Mucosa of rectum (tissue), 2 donors: Measurements from ENCODE around the gene PIEZO1.

ENCODE experiments used
- H3K27ac ChIP-seq, 2 donors: one replicate each; pipeline ENCODE4 v1.7.0; 2013; ENCODE audit warnings: inconsistent platforms in 2 of 2, low read depth in 2 of 2, low read length in 2 of 2
- H3K27me3 ChIP-seq, 2 donors: one replicate each; pipeline ENCODE4 v1.7.0; 2013; ENCODE audit warnings: low read length in 2 of 2; ENCODE audit not compliant: control insufficient read depth in 2 of 2, insufficient read depth in 2 of 2
- H3K36me3 ChIP-seq, 2 donors: one replicate each; pipeline ENCODE4 v1.7.0; 2013; ENCODE audit warnings: low read length in 2 of 2; ENCODE audit not compliant: control insufficient read depth in 2 of 2, insufficient read depth in 2 of 2
- H3K4me1 ChIP-seq, 2 donors: one replicate each; pipeline ENCODE4 v1.7.0; 2013; ENCODE audit warnings: low read length in 2 of 2, mild to moderate bottlenecking in 1 of 2; ENCODE audit not compliant: control insufficient read depth in 2 of 2, insufficient read depth in 2 of 2
- H3K4me3 ChIP-seq, 2 donors: one replicate each; pipeline ENCODE4 v1.7.0; 2013; ENCODE audit warnings: low read length in 2 of 2
- H3K9ac ChIP-seq, 2 donors: one replicate each; pipeline ENCODE4 v1.7.0; 2013; ENCODE audit warnings: low read length in 2 of 2, low read depth in 1 of 2, mild to moderate bottlenecking in 1 of 2
- H3K9me3 ChIP-seq, 2 donors: one replicate each; pipeline ENCODE4 v1.7.0; 2013; ENCODE audit warnings: low read length in 2 of 2; ENCODE audit not compliant: control insufficient read depth in 2 of 2
- donor health status: healthy.
- donor health status: Normal muscosa, but diverticular disease.

The PIEZO1 gene

DNA sequence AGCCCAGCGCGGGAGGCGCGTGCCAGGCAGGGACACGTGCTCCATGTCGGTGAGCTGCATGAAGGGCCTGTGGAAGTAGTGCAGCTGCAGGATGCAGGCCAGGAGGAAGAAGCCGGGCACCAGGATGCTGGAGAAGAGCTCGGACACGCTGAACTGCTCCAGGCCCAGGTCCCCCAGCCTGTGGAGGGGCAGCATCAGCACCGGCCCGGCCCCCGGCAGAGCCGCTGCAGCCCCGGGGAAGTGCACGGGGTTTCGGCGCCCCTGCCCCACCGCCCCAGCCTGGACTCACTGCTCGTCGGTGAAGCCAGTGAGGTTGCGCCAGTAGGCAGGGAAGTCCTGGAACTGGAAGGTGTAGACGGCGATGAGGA, 50.7 kb downstream of the PIEZO1 start:
- Histone ChIP-seq H3K27me3 (no peaks in the 10 kb centered on the region), H3K9ac (no peak overlapping the region), H3K9me3 (no peaks in the 10 kb centered on the region), H3K27ac (no peak overlapping the region), H3K36me3 (peaks cover 24 to 36% of the 10 kb centered on the region in 2 donors), H3K4me3 (no peak overlapping the region), H3K4me1 (no peaks in the 10 kb centered on the region)

GRCh38 chr16:88733630-88734360, 51.2 kb downstream of the PIEZO1 start:
- H3K27ac ChIP-seq: no peak overlapping the region
- peaks cover 24 to 36% of the 10 kb centered on the region in 2 donors for H3K36me3 ChIP-seq

DNA sequence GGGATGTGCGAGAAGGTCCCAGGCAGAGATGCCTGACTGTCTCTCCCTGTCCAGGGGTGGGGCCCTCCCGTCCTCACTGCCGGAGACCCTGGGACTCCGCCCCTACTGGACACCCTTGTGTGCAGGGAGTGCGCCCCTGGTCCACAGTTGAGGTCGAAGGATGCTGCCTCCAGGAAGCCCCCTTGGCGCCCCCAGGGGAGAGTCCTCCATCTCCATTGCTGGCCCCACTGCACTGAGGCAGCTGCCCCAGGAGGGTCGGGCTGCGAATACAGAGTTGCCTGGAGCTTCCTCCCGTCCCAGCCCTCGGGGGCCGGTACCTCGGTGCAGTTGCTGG, 52.1 kb downstream of the PIEZO1 start:
- Histone ChIP-seq H3K4me1 (no peaks in the 10 kb centered on the region), H3K4me3 (no peak overlapping the region), H3K27ac (no peak overlapping the region), H3K9me3 (no peaks in the 10 kb centered on the region), H3K9ac (no peak overlapping the region), H3K36me3 (peaks cover 25 to 33% of the 10 kb centered on the region in 2 donors), H3K27me3 (no peaks in the 10 kb centered on the region)

More at GRCh38 chr16:88733630-88734360, 51.2 kb downstream of the PIEZO1 start:
- H3K27me3 ChIP-seq: no peaks in the 10 kb centered on the region
- no peak overlapping the region for H3K9ac ChIP-seq
- H3K4me3 ChIP-seq: no peak overlapping the region
- H3K9me3 ChIP-seq: no peaks in the 10 kb centered on the region
- H3K4me1 ChIP-seq: no peaks in the 10 kb centered on the region

DNA sequence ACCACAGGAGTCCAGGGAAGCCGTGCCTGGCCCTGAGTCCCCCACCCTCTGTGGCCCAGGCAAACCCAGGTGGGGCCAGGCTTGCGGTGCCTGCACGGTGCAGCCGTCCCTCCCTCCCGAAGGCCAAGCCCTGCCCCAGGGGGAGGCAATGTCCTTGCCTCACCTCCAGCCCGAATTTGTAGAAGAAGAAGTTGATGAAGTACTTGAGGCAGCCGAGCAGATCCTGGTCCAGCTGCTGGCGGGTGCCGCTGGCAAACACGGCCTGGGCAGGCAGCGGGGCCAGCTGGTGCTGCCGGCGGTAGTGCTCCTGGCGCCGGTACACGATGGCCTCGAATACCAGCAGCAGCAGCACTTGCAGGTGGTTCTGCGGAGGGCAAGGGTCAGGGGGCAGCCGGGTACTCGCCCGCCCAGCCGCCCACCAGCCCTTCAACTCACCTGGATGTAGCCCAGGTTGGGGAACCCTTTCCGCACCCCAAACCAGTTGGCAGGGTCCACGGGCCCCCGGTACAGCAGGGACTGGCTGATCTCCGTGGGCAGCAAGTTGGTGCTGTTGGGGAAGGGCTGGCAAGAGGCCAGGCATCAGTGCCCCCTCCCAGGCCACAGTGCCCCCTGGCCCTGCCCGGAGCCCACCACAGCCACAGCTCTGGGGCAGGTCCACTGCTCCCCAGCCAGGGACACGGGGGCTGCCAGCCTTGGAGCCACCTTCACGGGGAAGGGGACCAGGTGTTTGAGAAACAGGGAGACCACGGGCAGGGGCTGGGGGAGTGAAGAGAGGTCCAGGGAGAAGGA, 52.7 kb downstream of the PIEZO1 start:
- Histone ChIP-seq H3K4me1 (no peaks in the 10 kb centered on the region), H3K27ac (no peak overlapping the region), H3K9me3 (no peaks in the 10 kb centered on the region), H3K27me3 (no peaks in the 10 kb centered on the region), H3K9ac (no peak overlapping the region), H3K36me3 (peaks cover 28 to 35% of the 10 kb centered on the region in 2 donors), H3K4me3 (no peak overlapping the region)

- no peaks in the 10 kb centered on the region for H3K27me3 ChIP-seq
- no peaks in the 10 kb centered on the region for H3K9me3 ChIP-seq
- no peaks in the 10 kb centered on the region for H3K4me1 ChIP-seq
- no peak overlapping the region for H3K9ac ChIP-seq
- no peak overlapping the region for H3K4me3 ChIP-seq
- H3K36me3 ChIP-seq: peaks cover 31 to 35% of the 10 kb centered on the region in 2 donors
- H3K27ac ChIP-seq: no peak overlapping the region
Observed at GRCh38 chr16:88731699-88732098, 53.3 kb downstream of the PIEZO1 start.

DNA sequence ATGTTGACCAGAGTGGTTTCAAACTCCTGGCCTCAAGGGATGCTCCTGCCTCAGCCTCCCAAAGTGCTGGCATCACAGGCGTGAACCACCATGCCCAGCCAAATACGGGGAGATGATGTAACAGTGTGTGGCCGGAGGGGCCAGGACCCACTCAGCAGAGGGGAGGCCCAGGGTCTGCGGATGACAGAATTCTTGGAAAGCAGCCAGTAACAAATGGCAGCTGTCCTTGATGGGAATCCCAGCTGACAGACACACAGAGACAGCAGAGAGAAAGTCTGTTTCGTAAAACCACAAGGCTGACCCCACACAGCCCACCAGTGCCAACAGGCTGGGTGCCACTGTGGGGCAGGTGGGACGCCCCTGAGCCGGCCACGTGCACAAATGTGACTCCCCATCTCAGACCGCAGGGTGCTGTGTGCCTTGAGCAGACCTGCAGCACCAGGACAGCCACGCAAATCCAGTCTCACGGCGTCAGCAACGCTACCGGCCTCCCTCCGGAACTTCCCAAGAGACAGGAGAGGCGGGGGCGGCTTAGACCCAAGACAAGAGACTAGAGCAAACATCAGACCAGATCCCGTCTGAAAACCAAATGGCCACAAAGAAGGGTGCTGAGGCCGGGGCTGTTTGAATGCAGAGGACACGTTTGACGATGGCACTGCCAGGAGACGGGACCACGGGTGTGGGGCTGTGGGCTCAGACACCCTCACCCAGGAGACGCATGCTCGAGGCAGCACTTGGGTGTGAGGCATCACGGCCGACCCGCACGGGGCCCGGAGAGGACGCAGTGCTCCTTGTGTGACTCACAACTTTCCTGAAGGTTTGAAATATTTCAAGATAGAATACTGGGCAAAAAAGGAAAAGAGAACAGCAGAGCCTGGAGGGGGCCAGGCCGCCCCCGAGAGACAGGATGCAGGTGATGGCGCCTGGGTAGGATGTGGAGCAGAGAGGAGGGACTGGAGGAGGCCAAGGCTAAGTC, 54.1 kb downstream of the PIEZO1 start:
- Histone ChIP-seq H3K27me3 (no peaks in the 10 kb centered on the region), H3K9me3 (no peaks in the 10 kb centered on the region), H3K36me3 (peaks cover 36 to 38% of the 10 kb centered on the region in 2 donors), H3K27ac (no peak overlapping the region), H3K4me3 (no peak overlapping the region), H3K9ac (no peak overlapping the region), H3K4me1 (no peaks in the 10 kb centered on the region)

DNA sequence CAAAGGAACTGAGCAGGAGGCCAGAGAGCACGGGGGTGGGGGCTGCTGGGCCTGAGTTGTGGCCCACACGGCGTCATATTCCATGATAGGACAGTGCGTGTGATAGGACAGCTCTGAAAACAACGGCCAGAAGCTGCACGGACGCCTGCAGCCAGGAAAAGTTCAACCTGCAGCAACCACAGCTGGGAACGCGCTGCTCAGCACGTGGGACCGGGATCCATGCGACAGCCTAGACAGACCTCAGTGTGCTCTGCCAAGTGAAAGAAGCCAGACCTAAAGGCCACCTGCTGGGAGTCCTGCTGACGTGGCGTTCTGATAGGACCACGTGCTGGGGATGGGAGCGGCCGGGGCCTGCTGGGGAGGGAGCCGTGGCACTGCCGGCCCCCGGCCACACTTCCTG, 57.1 kb downstream of the PIEZO1 start:
- Histone ChIP-seq H3K27ac (no peak overlapping the region), H3K27me3 (no peaks in the 10 kb centered on the region), H3K36me3 (peaks cover 26 to 33% of the 10 kb centered on the region in 2 donors), H3K4me3 (no peak overlapping the region), H3K9ac (no peak overlapping the region), H3K9me3 (no peaks in the 10 kb centered on the region), H3K4me1 (no peaks in the 10 kb centered on the region)

DNA sequence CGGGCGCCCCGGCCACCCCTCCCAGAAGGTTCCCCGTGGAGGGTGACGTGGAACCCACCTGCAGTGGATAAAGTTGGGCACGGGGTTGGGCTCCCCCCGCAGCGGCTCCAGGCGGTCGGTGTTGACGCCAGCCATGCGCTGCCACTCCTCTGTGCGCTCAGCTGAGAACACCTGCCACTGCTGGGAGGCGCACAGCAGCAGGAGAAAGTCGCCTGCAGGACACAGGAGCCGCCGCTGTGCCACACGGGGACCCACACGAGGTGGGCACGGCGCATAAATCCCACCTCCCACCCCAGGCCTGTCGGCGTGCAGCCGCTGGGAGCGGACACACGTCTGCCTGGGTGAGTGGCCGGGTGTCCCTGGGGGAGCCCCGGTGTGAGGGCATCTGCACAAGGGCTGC, 58.0 kb downstream of the PIEZO1 start:
- Histone ChIP-seq H3K9me3 (no peaks in the 10 kb centered on the region), H3K4me1 (no peaks in the 10 kb centered on the region), H3K27me3 (no peaks in the 10 kb centered on the region), H3K36me3 (peaks cover 34 to 40% of the 10 kb centered on the region in 2 donors), H3K4me3 (no peak overlapping the region), H3K9ac (no peak overlapping the region), H3K27ac (no peak overlapping the region)

DNA sequence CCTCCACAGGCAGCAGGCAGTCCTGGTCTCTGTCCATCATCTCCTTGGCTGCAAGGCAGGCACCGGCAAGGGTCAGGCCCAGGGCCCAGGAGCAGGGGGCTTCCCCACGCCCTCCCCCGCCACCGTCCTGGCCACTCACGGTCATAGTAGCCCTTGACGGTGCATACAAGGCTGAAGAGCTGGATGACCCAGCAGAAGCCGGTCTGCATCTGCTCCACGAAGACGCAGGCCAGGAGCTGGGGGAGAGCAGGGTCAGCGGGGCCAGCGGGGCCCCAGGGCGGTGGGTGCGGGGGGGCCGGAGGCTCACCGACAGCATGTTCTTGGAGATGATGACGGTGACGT, 58.6 kb downstream of the PIEZO1 start:
- H3K36me3 ChIP-seq: peaks cover 37 to 43% of the 10 kb centered on the region in 2 donors
- H3K4me3 ChIP-seq: no peak overlapping the region
- H3K27me3 ChIP-seq: no peaks in the 10 kb centered on the region
- H3K9ac ChIP-seq: no peak overlapping the region
- H3K9me3 ChIP-seq: no peaks in the 10 kb centered on the region
- no peak overlapping the region for H3K27ac ChIP-seq
- H3K4me1 ChIP-seq: no peaks in the 10 kb centered on the region
